ENCODE data around the gene INSC.

DNA sequence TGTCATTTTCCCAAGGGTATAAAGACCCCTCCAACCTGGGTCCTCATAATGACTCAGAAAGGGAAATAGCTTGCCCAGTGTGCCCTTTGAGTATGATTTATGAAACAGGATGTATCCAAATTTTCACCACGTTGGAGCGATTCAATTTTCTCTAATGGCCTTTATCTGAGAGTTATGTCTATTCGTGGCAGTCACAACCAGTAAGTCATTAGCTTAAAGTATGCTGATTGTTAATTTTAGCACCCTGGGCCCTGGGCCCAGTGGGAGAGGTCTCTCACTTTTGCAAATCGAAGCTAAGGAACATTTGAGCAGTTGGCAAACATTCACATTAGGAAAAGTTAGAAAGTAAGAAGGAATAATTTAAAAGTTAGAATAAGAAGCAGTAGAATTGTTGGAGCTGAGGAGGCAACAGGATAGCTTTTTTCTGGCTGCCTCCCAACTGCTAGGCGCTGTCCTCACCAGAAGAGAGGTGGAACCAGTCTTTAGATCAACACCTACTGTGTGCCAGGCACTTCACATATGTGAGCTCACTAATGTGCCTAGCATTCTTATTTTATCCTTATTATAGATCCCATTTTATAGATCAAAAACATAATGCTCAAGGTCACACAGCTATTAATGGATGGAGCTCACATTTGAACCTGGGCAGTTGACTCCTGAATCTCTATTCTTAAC lies 24.5 kb downstream of the INSC start:
- TF ChIP-seq YY1 (IDR thresholded peaks at IDR 0.05; ENCODE audit: low read depth) (no peak), TAF1 (IDR thresholded peaks at IDR 0.05; ENCODE audit: low read depth) (no peak), EGR1 (IDR thresholded peaks at IDR 0.05) (no peak), CREB1 (IDR thresholded peaks at IDR 0.05; ENCODE audit: low read depth) (no peak), EP300 (IDR thresholded peaks at IDR 0.05; ENCODE audit: borderline replicate concordance) (no peak), TEAD4 (IDR thresholded peaks at IDR 0.05) (no peak), ZBTB7A (IDR thresholded peaks at IDR 0.05; ENCODE audit: low read depth) (no peak), CEBPB (IDR thresholded peaks at IDR 0.05) (no peak), NFIC (IDR thresholded peaks at IDR 0.05) (no peak), TCF12 (IDR thresholded peaks at IDR 0.05; ENCODE audit: low read depth) (no peak)
- TF ChIP-seq, protein P1, sequence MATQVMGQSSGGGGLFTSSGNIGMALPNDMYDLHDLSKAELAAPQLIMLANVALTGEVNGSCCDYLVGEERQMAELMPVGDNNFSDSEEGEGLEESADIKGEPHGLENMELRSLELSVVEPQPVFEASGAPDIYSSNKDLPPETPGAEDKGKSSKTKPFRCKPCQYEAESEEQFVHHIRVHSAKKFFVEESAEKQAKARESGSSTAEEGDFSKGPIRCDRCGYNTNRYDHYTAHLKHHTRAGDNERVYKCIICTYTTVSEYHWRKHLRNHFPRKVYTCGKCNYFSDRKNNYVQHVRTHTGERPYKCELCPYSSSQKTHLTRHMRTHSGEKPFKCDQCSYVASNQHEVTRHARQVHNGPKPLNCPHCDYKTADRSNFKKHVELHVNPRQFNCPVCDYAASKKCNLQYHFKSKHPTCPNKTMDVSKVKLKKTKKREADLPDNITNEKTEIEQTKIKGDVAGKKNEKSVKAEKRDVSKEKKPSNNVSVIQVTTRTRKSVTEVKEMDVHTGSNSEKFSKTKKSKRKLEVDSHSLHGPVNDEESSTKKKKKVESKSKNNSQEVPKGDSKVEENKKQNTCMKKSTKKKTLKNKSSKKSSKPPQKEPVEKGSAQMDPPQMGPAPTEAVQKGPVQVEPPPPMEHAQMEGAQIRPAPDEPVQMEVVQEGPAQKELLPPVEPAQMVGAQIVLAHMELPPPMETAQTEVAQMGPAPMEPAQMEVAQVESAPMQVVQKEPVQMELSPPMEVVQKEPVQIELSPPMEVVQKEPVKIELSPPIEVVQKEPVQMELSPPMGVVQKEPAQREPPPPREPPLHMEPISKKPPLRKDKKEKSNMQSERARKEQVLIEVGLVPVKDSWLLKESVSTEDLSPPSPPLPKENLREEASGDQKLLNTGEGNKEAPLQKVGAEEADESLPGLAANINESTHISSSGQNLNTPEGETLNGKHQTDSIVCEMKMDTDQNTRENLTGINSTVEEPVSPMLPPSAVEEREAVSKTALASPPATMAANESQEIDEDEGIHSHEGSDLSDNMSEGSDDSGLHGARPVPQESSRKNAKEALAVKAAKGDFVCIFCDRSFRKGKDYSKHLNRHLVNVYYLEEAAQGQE (IDR thresholded peaks at IDR 0.05; ENCODE audit: low read depth), result no peak
- TF ChIP-seq, protein P2, sequence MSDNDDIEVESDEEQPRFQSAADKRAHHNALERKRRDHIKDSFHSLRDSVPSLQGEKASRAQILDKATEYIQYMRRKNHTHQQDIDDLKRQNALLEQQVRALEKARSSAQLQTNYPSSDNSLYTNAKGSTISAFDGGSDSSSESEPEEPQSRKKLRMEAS (IDR thresholded peaks at IDR 0.05), result no peak
- TF ChIP-seq, protein P3, sequence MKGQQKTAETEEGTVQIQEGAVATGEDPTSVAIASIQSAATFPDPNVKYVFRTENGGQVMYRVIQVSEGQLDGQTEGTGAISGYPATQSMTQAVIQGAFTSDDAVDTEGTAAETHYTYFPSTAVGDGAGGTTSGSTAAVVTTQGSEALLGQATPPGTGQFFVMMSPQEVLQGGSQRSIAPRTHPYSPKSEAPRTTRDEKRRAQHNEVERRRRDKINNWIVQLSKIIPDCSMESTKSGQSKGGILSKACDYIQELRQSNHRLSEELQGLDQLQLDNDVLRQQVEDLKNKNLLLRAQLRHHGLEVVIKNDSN (IDR thresholded peaks at IDR 0.05), result no peak
